HG02970 (cell line): ENCODE data around the gene PRM3.

Experiments used
- ATAC-seq: cut with Tn5 transposase; IDR thresholded peaks from one replicate; pipeline ENCODE4 v1.9.1; 2021; ENCODE audit warnings: mild to moderate bottlenecking, moderate library complexity, moderate number of reproducible peaks; ENCODE audit not compliant: unreplicated experiment, low FRiP score

Gene PRM3

GRCh38 chr16:11250091-11250785 lies 23.2 kb downstream of the PRM3 start:
- ATAC-seq = no peak

- no peak for ATAC-seq
These were observed 24.0 kb downstream of the PRM3 start for GRCh38 chr16:11249233-11250061.

GRCh38 chr16:11248133-11248532 lies 25.3 kb downstream of the PRM3 start:
- no peak for ATAC-seq

- no peak for ATAC-seq
These were observed 27.4 kb downstream of the PRM3 start for GRCh38 chr16:11245988-11246387.

- no peak for ATAC-seq
These were observed 28.1 kb downstream of the PRM3 start for GRCh38 chr16:11245222-11245737.

GRCh38 chr16:11242658-11243057 lies 30.8 kb downstream of the PRM3 start:
- no peak for ATAC-seq

- no peak for ATAC-seq
These were observed 31.8 kb downstream of the PRM3 start for GRCh38 chr16:11241480-11242204.

- ATAC-seq = no peak
These were observed 32.6 kb downstream of the PRM3 start for GRCh38 chr16:11240636-11241473.

GRCh38 chr16:11239644-11240632 lies 33.5 kb downstream of the PRM3 start:
- no peak for ATAC-seq

- no peak for ATAC-seq
These were observed 34.9 kb downstream of the PRM3 start for GRCh38 chr16:11238272-11239202.

GRCh38 chr16:11236461-11237254 lies 36.8 kb downstream of the PRM3 start:
- ATAC-seq = no peak

GRCh38 chr16:11235703-11235991 lies 37.8 kb downstream of the PRM3 start:
- ATAC-seq = no peak

GRCh38 chr16:11234884-11235702 lies 38.3 kb downstream of the PRM3 start:
- ATAC-seq = no peak

GRCh38 chr16:11233727-11234376 lies 39.6 kb downstream of the PRM3 start:
- no peak for ATAC-seq

- no peak for ATAC-seq
These were observed 40.3 kb downstream of the PRM3 start for GRCh38 chr16:11232852-11233726.
